Loucy (cell line): Measurements from ENCODE around the gene RNF223.

Experiments
- EZH2phosphoT487 ChIP-seq: fragments of 200-600 bp; IDR thresholded peaks from 2 replicates; pipeline ENCODE4 v1.6.1; 2018; ENCODE audit warnings: antibody characterized with exemption, mild to moderate bottlenecking, moderate library complexity, borderline replicate concordance
- TF ChIP-seq, protein P1 (sequence below): fragments of 200-600 bp; sonication (generic); conservative IDR thresholded peaks from 2 replicates; pipeline ENCODE4 v1.5.1; 2014; ENCODE audit warnings: mild to moderate bottlenecking, antibody characterized with exemption, low read length

GRCh38 chr1:1090424-1091343 is 16.6 kb upstream of the RNF223 start:
- TF ChIP-seq, protein P1, sequence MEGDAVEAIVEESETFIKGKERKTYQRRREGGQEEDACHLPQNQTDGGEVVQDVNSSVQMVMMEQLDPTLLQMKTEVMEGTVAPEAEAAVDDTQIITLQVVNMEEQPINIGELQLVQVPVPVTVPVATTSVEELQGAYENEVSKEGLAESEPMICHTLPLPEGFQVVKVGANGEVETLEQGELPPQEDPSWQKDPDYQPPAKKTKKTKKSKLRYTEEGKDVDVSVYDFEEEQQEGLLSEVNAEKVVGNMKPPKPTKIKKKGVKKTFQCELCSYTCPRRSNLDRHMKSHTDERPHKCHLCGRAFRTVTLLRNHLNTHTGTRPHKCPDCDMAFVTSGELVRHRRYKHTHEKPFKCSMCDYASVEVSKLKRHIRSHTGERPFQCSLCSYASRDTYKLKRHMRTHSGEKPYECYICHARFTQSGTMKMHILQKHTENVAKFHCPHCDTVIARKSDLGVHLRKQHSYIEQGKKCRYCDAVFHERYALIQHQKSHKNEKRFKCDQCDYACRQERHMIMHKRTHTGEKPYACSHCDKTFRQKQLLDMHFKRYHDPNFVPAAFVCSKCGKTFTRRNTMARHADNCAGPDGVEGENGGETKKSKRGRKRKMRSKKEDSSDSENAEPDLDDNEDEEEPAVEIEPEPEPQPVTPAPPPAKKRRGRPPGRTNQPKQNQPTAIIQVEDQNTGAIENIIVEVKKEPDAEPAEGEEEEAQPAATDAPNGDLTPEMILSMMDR, result no peak
- no peak for TF ChIP-seq EZH2phosphoT487
